Smooth muscle cell (in vitro differentiated cells): ENCODE results near the gene CAMTA1. TPM values are rescaled to one million over a fixed set of nuclear protein-coding genes. Genes with fewer than 3 reads are reported as not detected.

ENCODE experiments used
- DNase-seq: peaks from one replicate; lab custom pipeline; 2025; ENCODE audit not compliant: unreplicated experiment; lab: John Stamatoyannopoulos, UW
- H2AFZ ChIP-seq: fragments of 200-600 bp; sonication (generic); 2 replicates; pipeline ENCODE4 v1.6.0; 2016; ENCODE audit warnings: antibody characterized with exemption, low read depth, mild to moderate bottlenecking
- H3F3A ChIP-seq: fragments of 200-600 bp; sonication (generic); 2 replicates; pipeline ENCODE4 v1.6.0; 2017; ENCODE audit warnings: antibody characterized with exemption, low read depth
- H3K27ac ChIP-seq: fragments of 200-600 bp; sonication (generic); 2 replicates; pipeline ENCODE4 v1.5.1; 2016; ENCODE audit warnings: low read depth, mild to moderate bottlenecking
- H3K27me3 ChIP-seq: fragments of 200-600 bp; sonication (generic); 2 replicates; pipeline ENCODE4 v1.6.1; 2016; ENCODE audit warnings: low read depth, mild to moderate bottlenecking
- H3K36me3 ChIP-seq: fragments of 200-600 bp; sonication (generic); 2 replicates; pipeline ENCODE4 v1.5.1; 2016; ENCODE audit warnings: low read depth
- H3K4me1 ChIP-seq: fragments of 200-600 bp; sonication (generic); 2 replicates; pipeline ENCODE4 v1.5.1; 2016; ENCODE audit warnings: low read depth
- H3K4me2 ChIP-seq: fragments of 200-600 bp; sonication (generic); 2 replicates; pipeline ENCODE4 v1.6.0; 2016; ENCODE audit warnings: mild to moderate bottlenecking
- H3K4me3 ChIP-seq: fragments of 200-600 bp; sonication (generic); 2 replicates; pipeline ENCODE4 v1.5.1; 2016; ENCODE audit warnings: mild to moderate bottlenecking
- H3K79me2 ChIP-seq: fragments of 200-600 bp; sonication (generic); 2 replicates; pipeline ENCODE4 v1.6.0; 2016; ENCODE audit warnings: low read depth, mild to moderate bottlenecking
- H3K9ac ChIP-seq: fragments of 200-600 bp; sonication (generic); 2 replicates; pipeline ENCODE4 v1.6.0; 2016; ENCODE audit warnings: low read depth
- H3K9me3 ChIP-seq: fragments of 200-600 bp; sonication (generic); replicated peaks from 2 replicates; pipeline ENCODE4 v1.5.1; 2016; ENCODE audit warnings: low read depth
- H4K20me1 ChIP-seq: fragments of 200-600 bp; sonication (generic); 2 replicates; pipeline ENCODE4 v1.6.0; 2016; ENCODE audit warnings: low read depth
- WGBS: methylation state at CpG from one replicate; pipeline ENCODE4 v1.1.7; 2016; ENCODE audit warnings: low lambda C conversion rate; 5-methylcytosine and 5-hydroxymethylcytosine counted together
- polyA plus RNA-seq: library from polyadenylated mRNA; unstranded; fragments of >200 nt; fragmentation: Nextera tagmentation; extraction: Ambion mirVana; gene quantifications from 2 replicates; pipeline ENCODE4 v1.2.1, GENCODE V29; 2016
- total RNA-seq: library from RNA; depleted of rRNA; stranded (reverse); fragments of >200 nt; gene quantifications from 2 replicates; pipeline ENCODE4 v1.2.3, GENCODE V29; 2014
- TF ChIP-seq, protein P1 (sequence below): fragments of 200-600 bp; sonication (generic); IDR thresholded peaks from 2 replicates; pipeline ENCODE4 v1.5.1; 2017; ENCODE audit warnings: borderline replicate concordance, mild to moderate bottlenecking, antibody characterized with exemption; ENCODE audit not compliant: insufficient read depth, poor library complexity, severe bottlenecking

The CAMTA1 gene
- total and polyA plus RNA-seq, 2 experiments from 2014 or later = 139 to 145 TPM

GRCh38 chr1:7257225-7257624 lies 472.0 kb downstream of the CAMTA1 start:
- no peak overlapping the region for H2AFZ ChIP-seq
- H3K4me1 ChIP-seq = peaks cover 4% of the 10 kb centered on the region
- no peak overlapping the region for H3K4me3 ChIP-seq
- TF ChIP-seq, protein P1, sequence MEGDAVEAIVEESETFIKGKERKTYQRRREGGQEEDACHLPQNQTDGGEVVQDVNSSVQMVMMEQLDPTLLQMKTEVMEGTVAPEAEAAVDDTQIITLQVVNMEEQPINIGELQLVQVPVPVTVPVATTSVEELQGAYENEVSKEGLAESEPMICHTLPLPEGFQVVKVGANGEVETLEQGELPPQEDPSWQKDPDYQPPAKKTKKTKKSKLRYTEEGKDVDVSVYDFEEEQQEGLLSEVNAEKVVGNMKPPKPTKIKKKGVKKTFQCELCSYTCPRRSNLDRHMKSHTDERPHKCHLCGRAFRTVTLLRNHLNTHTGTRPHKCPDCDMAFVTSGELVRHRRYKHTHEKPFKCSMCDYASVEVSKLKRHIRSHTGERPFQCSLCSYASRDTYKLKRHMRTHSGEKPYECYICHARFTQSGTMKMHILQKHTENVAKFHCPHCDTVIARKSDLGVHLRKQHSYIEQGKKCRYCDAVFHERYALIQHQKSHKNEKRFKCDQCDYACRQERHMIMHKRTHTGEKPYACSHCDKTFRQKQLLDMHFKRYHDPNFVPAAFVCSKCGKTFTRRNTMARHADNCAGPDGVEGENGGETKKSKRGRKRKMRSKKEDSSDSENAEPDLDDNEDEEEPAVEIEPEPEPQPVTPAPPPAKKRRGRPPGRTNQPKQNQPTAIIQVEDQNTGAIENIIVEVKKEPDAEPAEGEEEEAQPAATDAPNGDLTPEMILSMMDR = no peak
- H3K79me2 ChIP-seq = no peaks in the 10 kb centered on the region
- no peaks in the 10 kb centered on the region for H4K20me1 ChIP-seq
- no peak overlapping the region for H3K27ac ChIP-seq
- H3K9ac ChIP-seq = no peak overlapping the region
- H3K27me3 ChIP-seq = no peaks in the 10 kb centered on the region
- H3K4me2 ChIP-seq = no peak overlapping the region
- no peaks in the 10 kb centered on the region for H3F3A ChIP-seq
- no peak for DNase-seq
- no peaks in the 10 kb centered on the region for H3K9me3 ChIP-seq
- WGBS = 84% methylated on average over 10 of the region's 10 CpGs
- H3K36me3 ChIP-seq = no peaks in the 10 kb centered on the region

- no peak overlapping the region for H2AFZ ChIP-seq
- TF ChIP-seq, protein P1 = no peak
- H3K9me3 ChIP-seq = no peaks in the 10 kb centered on the region
- no peak overlapping the region for H3K4me2 ChIP-seq
- DNase-seq = no peak
- H3K9ac ChIP-seq = no peak overlapping the region
- H3F3A ChIP-seq = no peaks in the 10 kb centered on the region
- H4K20me1 ChIP-seq = no peaks in the 10 kb centered on the region
- peaks cover 4% of the 10 kb centered on the region for H3K4me1 ChIP-seq
- 91% methylated on average over 19 of the region's 19 CpGs for WGBS
- no peaks in the 10 kb centered on the region for H3K79me2 ChIP-seq
- no peak overlapping the region for H3K4me3 ChIP-seq
- no peaks in the 10 kb centered on the region for H3K27me3 ChIP-seq
- H3K36me3 ChIP-seq = no peaks in the 10 kb centered on the region
- H3K27ac ChIP-seq = no peak overlapping the region
Observed at GRCh38 chr1:7258589-7259135, 473.4 kb downstream of the CAMTA1 start.

DNA sequence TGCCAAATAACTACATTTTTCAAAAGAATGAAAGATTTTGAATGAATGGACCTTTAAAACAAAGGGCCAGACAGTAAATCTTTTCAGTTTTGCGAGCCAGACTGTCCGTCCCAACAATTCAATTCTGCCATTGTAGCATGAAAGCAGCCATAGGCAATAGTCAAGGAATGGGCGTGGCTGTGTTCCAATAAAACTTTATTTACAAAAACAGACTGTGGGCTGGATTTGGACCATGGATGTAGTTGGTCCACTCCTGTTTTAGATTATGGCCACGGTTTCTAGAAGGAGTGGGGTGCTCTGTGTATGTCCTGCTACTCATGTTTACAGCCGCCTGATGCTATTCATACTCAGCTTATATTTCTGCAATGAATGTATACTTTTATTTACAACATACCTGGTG lies 474.7 kb downstream of the CAMTA1 start:
- Histone ChIP-seq H3K27me3 (no peaks in the 10 kb centered on the region), H3K79me2 (no peaks in the 10 kb centered on the region), H3K4me3 (no peak overlapping the region), H3K9ac (no peak overlapping the region), H4K20me1 (no peaks in the 10 kb centered on the region), H3K4me2 (no peak overlapping the region), H3K27ac (no peak overlapping the region), H2AFZ (no peak overlapping the region), H3K9me3 (no peaks in the 10 kb centered on the region), H3K36me3 (no peaks in the 10 kb centered on the region), H3K4me1 (peaks cover 4% of the 10 kb centered on the region), H3F3A (no peaks in the 10 kb centered on the region)
- DNase-seq = no peak
- TF ChIP-seq, protein P1 = no peak
- WGBS = 97% methylated on average over 5 of the region's 5 CpGs

DNA sequence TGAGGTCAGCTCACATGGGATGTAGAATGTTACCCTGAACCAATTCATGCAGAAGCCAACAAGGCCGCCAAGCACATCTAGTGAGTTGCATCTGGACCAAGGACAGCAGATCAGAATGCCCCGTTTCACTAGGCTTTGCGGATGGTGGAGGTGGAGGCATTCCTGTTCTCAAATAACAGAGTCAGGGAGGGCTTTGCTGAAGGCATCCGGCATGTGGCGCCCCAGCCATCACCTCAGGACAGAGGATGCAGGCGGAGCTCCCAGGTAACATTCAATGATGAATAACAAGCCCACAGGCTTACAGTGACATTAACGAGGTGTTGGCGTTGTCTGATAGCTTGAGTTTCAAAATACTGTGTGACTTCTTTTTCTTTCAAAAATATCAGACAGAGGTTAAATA lies 476.2 kb downstream of the CAMTA1 start:
- Histone ChIP-seq H3K4me1 (peaks cover 4% of the 10 kb centered on the region), H3K4me2 (no peak overlapping the region), H3K27ac (no peak overlapping the region), H3K79me2 (no peaks in the 10 kb centered on the region), H2AFZ (no peak overlapping the region), H3F3A (no peaks in the 10 kb centered on the region), H3K4me3 (no peak overlapping the region), H3K9ac (no peak overlapping the region), H4K20me1 (no peaks in the 10 kb centered on the region), H3K27me3 (no peaks in the 10 kb centered on the region), H3K9me3 (no peaks in the 10 kb centered on the region), H3K36me3 (no peaks in the 10 kb centered on the region)
- TF ChIP-seq, protein P1 = no peak
- no peak for DNase-seq
- 75% methylated on average over 8 of the region's 8 CpGs for WGBS
